MM.1S (cell line): ENCODE data around the gene SCNN1B.

ENCODE experiments used
- CTCF ChIP-seq: fragments of 300-600 bp; sonication (generic); IDR thresholded peaks from 2 replicates; pipeline ENCODE4 v1.5.1; 2016; ENCODE audit warnings: antibody characterized with exemption, low read length, mixed read lengths
- EZH2 ChIP-seq: fragments of 300-600 bp; sonication (generic); optimal IDR thresholded peaks from 2 replicates; pipeline ENCODE3; 2017; ENCODE audit warnings: low read depth, mild to moderate bottlenecking, antibody characterized with exemption, low read length, mixed read lengths
- EZH2phosphoT487 ChIP-seq: fragments of 300-600 bp; sonication (generic); IDR thresholded peaks from 2 replicates; pipeline ENCODE4 v1.6.1; 2018; ENCODE audit warnings: antibody characterized with exemption, low read length

- TF ChIP-seq CTCF (no peak), EZH2 (no peak), EZH2phosphoT487 (no peak)
Measured at GRCh38 chr16:23304620-23305019, 2.5 kb downstream of the SCNN1B start.
